GM06990 (cell line): Measurements from ENCODE around the gene PRXL2B.
"Not testable (repeated sequence)": the region's sequence is repeated elsewhere in the genome, so short reads cannot be mapped to it uniquely, and the experiment has no call there.

Source experiments
- DNase-seq: peaks from one replicate; pipeline ENCODE4 v3.0.0-alpha.2; 2011; ENCODE audit not compliant: insufficient read length; ENCODE audit errors: extremely low read depth
- H3K27me3 ChIP-seq: replicated peaks from 2 replicates; pipeline ENCODE4 v1.6.0; 2011; ENCODE audit warnings: low read length; ENCODE audit not compliant: control insufficient read depth, insufficient read depth
- H3K36me3 ChIP-seq: 2 replicates; pipeline ENCODE4 v1.5.1; 2011; ENCODE audit warnings: low read length; ENCODE audit not compliant: control insufficient read depth, insufficient read depth
- H3K4me3 ChIP-seq: replicated peaks from 2 replicates; pipeline ENCODE4 v1.5.1; 2011; ENCODE audit warnings: low read depth, mild to moderate bottlenecking, control low read depth, low read length
- CTCF ChIP-seq: IDR thresholded peaks from 2 replicates; pipeline ENCODE4 v1.5.1; 2011; ENCODE audit warnings: low read length, control low read depth, mild to moderate bottlenecking, inconsistent platforms; ENCODE audit not compliant: insufficient read depth, poor library complexity, severe bottlenecking

PRXL2B gene

GRCh38 chr1:2575801-2576663, 10.5 kb upstream of the PRXL2B start:
- Histone ChIP-seq H3K36me3 (no peaks in the 10 kb centered on the region), H3K27me3 (no peaks in the 10 kb centered on the region), H3K4me3 (peak overlapping the region; percentile 51)
- no peak for TF ChIP-seq CTCF
- DNase-seq = peak; percentile 61

- peak overlapping the region; percentile 63 for H3K4me3 ChIP-seq
- H3K27me3 ChIP-seq, H3K36me3 ChIP-seq: not testable (repeated sequence)
- DNase-seq = peak; percentile 64
These were observed 9.0 kb upstream of the PRXL2B start for GRCh38 chr1:2577565-2578075.

GRCh38 chr1:2578758-2579118, 7.8 kb upstream of the PRXL2B start:
- no peaks in the 10 kb centered on the region for H3K27me3 ChIP-seq
- peak overlapping the region; percentile 63 for H3K4me3 ChIP-seq
- DNase-seq = no peak
- H3K36me3 ChIP-seq = peaks cover 3% of the 10 kb centered on the region
- TF ChIP-seq CTCF = no peak

GRCh38 chr1:2580691-2581090, 5.9 kb upstream of the PRXL2B start:
- Histone ChIP-seq H3K36me3 (peaks cover 3% of the 10 kb centered on the region), H3K27me3 (no peaks in the 10 kb centered on the region), H3K4me3 (no peak overlapping the region)
- DNase-seq = no peak
- no peak for TF ChIP-seq CTCF

- no peaks in the 10 kb centered on the region for H3K27me3 ChIP-seq
- TF ChIP-seq CTCF = no peak
- peaks cover 3% of the 10 kb centered on the region for H3K36me3 ChIP-seq
- DNase-seq = no peak
- H3K4me3 ChIP-seq = no peak overlapping the region
These were observed 4.2 kb upstream of the PRXL2B start for GRCh38 chr1:2582391-2582790.

GRCh38 chr1:2583331-2583791, 3.2 kb upstream of the PRXL2B start:
- TF ChIP-seq CTCF = no peak
- DNase-seq = no peak
- Histone ChIP-seq H3K36me3 (peaks cover 3% of the 10 kb centered on the region), H3K4me3 (no peak overlapping the region), H3K27me3 (no peaks in the 10 kb centered on the region)
